Measurements from ENCODE around the gene SPINDOC. TPM values are rescaled to one million over a fixed set of nuclear protein-coding genes. Genes with fewer than 3 reads are reported as not detected.

The SPINDOC gene
- polyA plus RNA-seq, 1 of the 3 experiments (the other 2 are of a cell fraction): 45.0 TPM

- POLR2A ChIA-PET: no interaction called here
- Histone ChIP-seq H2AFZ (ENCODE audit: low read depth) (no peak overlapping the region), H3K27me3 (ENCODE audit: insufficient read depth) (no peaks in the 10 kb centered on the region), H3K27ac (ENCODE audit: low read depth in 2 of 2, low read length in 1 of 2) (no peak overlapping the region), H3K4me3 (ENCODE audit: low read depth in 2 of 2, low read length in 1 of 2) (no peak overlapping the region), H3K9ac (no peak overlapping the region), H3K9me2 (no peaks in the 10 kb centered on the region), H3K4me1 (ENCODE audit: control insufficient read depth in 1 of 2, insufficient read depth in 2 of 2, low read depth in 1 of 2, low read length in 1 of 2) (peaks cover under 1 to 13% of the 10 kb centered on the region in 2 experiments; a peak in 2 of 4 replicates), H3K9me3 (no peaks in the 10 kb centered on the region), H3K4me2 (no peak overlapping the region), H3K79me2 (ENCODE audit: insufficient read depth) (no peaks in the 10 kb centered on the region), H3F3A (replicated peaks; ENCODE audit: insufficient read depth) (no peaks in the 10 kb centered on the region), H4K20me1 (ENCODE audit: insufficient read depth) (no peaks in the 10 kb centered on the region), H3K36me3 (replicated peaks in 1 of 2; ENCODE audit: control insufficient read depth in 1 of 2, insufficient read depth in 2 of 2, low read length in 1 of 2) (no peaks in the 10 kb centered on the region)
- TF ChIP-seq RAD21 (IDR thresholded peaks at IDR 0.05; ENCODE audit: low read length): no peak
- TF ChIP-seq SIN3A (IDR thresholded peaks at IDR 0.05; ENCODE audit: borderline replicate concordance, low read depth, low read length): no peak
- TF ChIP-seq USF2 (IDR thresholded peaks at IDR 0.05; ENCODE audit: borderline replicate concordance, low read depth, low read length): no peak
- no peak for TF ChIP-seq GABPA (IDR thresholded peaks at IDR 0.05; ENCODE audit: low read depth)
- no peak for TF ChIP-seq JUND (IDR thresholded peaks at IDR 0.05)
- no peak for TF ChIP-seq MAX (IDR thresholded peaks at IDR 0.05; ENCODE audit: low read depth)
- TF ChIP-seq USF1 (IDR thresholded peaks at IDR 0.05; ENCODE audit: borderline replicate concordance, low read depth): no peak
- TF ChIP-seq FOXJ3 (CRISPR knock-in tag; IDR thresholded peaks at IDR 0.05): no peak
- TF ChIP-seq RXRA (IDR thresholded peaks at IDR 0.05; ENCODE audit: borderline replicate concordance, low read depth): no peak
- no peak for TF ChIP-seq MXI1 (IDR thresholded peaks at IDR 0.05; ENCODE audit: low read depth, low read length)
- no peak for TF ChIP-seq YY1 (IDR thresholded peaks at IDR 0.05; ENCODE audit: low read depth)
- no peak for TF ChIP-seq RCOR1 (IDR thresholded peaks at IDR 0.05; ENCODE audit: low read length)
- TF ChIP-seq REST (IDR thresholded peaks at IDR 0.05; ENCODE audit: low read depth, low read length): no peak
- no peak for TF ChIP-seq FOSL2 (IDR thresholded peaks at IDR 0.05; ENCODE audit: borderline replicate concordance, low read depth)
- no peak for DNase-seq
- CTCF ChIA-PET: no interaction called here
- WGBS (ENCODE audit: low lambda C conversion rate): 95% methylated on average over 3 of the region's 3 CpGs
These were observed 38.1 kb upstream of the SPINDOC start for GRCh38 chr11:63775191-63775590.
